GM12878 (cell line): ENCODE results near the gene PHLPP1. TPM values are rescaled to one million over a fixed set of nuclear protein-coding genes. Genes with fewer than 3 reads are reported as not detected.

Source experiments
- ATAC-seq: fragments of 200-7000 bp; cut with Tn5 transposase; 3 replicates; pipeline ENCODE4 v1.9.1; 2020; ENCODE audit warnings: mild to moderate bottlenecking, moderate library complexity
- BruUV-seq: library from RNA; stranded (reverse); fragments of 400-500 nt; replicated peaks from 2 replicates; lab custom pipeline; 2021; lab: Mats Ljungman, UMichigan
- CTCF ChIA-PET: fragments of 300-600 bp; sonication (Branson Sonifier 250); formaldehyde crosslinking; extraction: SDS; loops from one replicate; lab custom pipeline; 2021; ENCODE audit warnings: inconsistent platforms; lab: Yijun Ruan, JAX
- POLR2A ChIA-PET: fragments of 350-600 bp; formaldehyde crosslinking; extraction: SDS; loops from one replicate; lab custom pipeline; 2021; ENCODE audit warnings: inconsistent platforms; lab: Charles Lee
- RAD21 ChIA-PET: fragments of 300-600 bp; sonication (Branson Sonifier 250); formaldehyde crosslinking; loops from one replicate; lab custom pipeline; 2023; ENCODE audit warnings: antibody characterized with exemption; ENCODE audit not compliant: unreplicated experiment; lab: Charles Lee
- SMC1A ChIA-PET: fragments of 300-600 bp; sonication (Branson Sonifier 250); formaldehyde crosslinking; loops from one replicate; lab custom pipeline; 2023; ENCODE audit not compliant: unreplicated experiment, uncharacterized antibody; lab: Charles Lee
- DNase-seq: peaks from one replicate; pipeline ENCODE4 v3.0.0-alpha.2; 2011; ENCODE audit warnings: low read depth, low spot score
- FAIRE-seq: peaks from 3 replicates; lab custom pipeline; 2011; peaks lifted over from hg19 to GRCh38; lab: Jason Lieb, UNC
- H2AFZ ChIP-seq: 2 replicates; pipeline ENCODE4 v1.6.0; 2011; ENCODE audit warnings: low read depth, low read length, control low read depth; ENCODE audit not compliant: control insufficient read depth
- H3K27ac ChIP-seq: 2 replicates; pipeline ENCODE4 v1.5.1; 2011; ENCODE audit warnings: control low read depth; ENCODE audit not compliant: control insufficient read depth, insufficient read depth
- H3K27me3 ChIP-seq, 2 experiments: replicated peaks in 1 of 2; 2 replicates each; pipeline versions ENCODE4 v1.6.0 to v1.6.1; 2011; ENCODE audit warnings: low read length in 1 of 2; ENCODE audit not compliant: control insufficient read depth in 2 of 2, insufficient read depth in 2 of 2
- H3K36me3 ChIP-seq, 2 experiments: 2 replicates each; pipeline ENCODE4 v1.5.1; 2011; ENCODE audit warnings: low read length in 1 of 2; ENCODE audit not compliant: control insufficient read depth in 2 of 2, insufficient read depth in 2 of 2
- H3K4me1 ChIP-seq: 2 replicates; pipeline ENCODE4 v1.6.1; 2011; ENCODE audit warnings: mild to moderate bottlenecking, low read length, moderate library complexity, mixed read lengths; ENCODE audit not compliant: control insufficient read depth, insufficient read depth
- H3K4me2 ChIP-seq: 2 replicates; pipeline ENCODE4 v1.6.0; 2011; ENCODE audit warnings: control low read depth; ENCODE audit not compliant: control insufficient read depth, insufficient read depth
- H3K4me3 ChIP-seq: fragments of 200-600 bp; sonication (generic); 2 replicates; pipeline ENCODE4 v1.5.1; 2016
- H3K79me2 ChIP-seq: 2 replicates; pipeline ENCODE4 v1.6.0; 2011; ENCODE audit warnings: low read length; ENCODE audit not compliant: control insufficient read depth, insufficient read depth
- H3K9ac ChIP-seq: 2 replicates; pipeline ENCODE4 v1.8.0; 2011; ENCODE audit warnings: low read length, control low read depth, mixed read lengths; ENCODE audit not compliant: control insufficient read depth, insufficient read depth
- H3K9me3 ChIP-seq: replicated peaks from 3 replicates; pipeline ENCODE4 v1.5.1; 2011; ENCODE audit warnings: mild to moderate bottlenecking, low read length; ENCODE audit not compliant: control insufficient read depth, insufficient read depth
- H4K20me1 ChIP-seq: 2 replicates; pipeline ENCODE4 v1.6.0; 2011; ENCODE audit not compliant: control insufficient read depth, insufficient read depth
- ELK1 ChIP-seq: IDR thresholded peaks from 2 replicates; pipeline ENCODE4 v1.6.1; 2012; ENCODE audit warnings: low read depth, low read length, improper control_type of control experiment
- EZH2 ChIP-seq: IDR thresholded peaks from 2 replicates; pipeline ENCODE4 v1.6.1; 2012; ENCODE audit warnings: low read depth, mild to moderate bottlenecking, control low read depth, inconsistent platforms, low read length, borderline replicate concordance; ENCODE audit not compliant: control insufficient read depth
- HCFC1 ChIP-seq: fragments of 150-350 bp; IDR thresholded peaks from 2 replicates; pipeline ENCODE4 v1.6.1; 2014; ENCODE audit warnings: low read length
- KLF5 ChIP-seq: fragments of 450-650 bp; IDR thresholded peaks from 2 replicates; pipeline ENCODE4 v1.6.1; 2014; ENCODE audit warnings: mild to moderate bottlenecking; ENCODE audit not compliant: partially characterized antibody
- MLLT1 ChIP-seq: fragments of 450-650 bp; IDR thresholded peaks from 2 replicates; pipeline ENCODE4 v1.6.1; 2016; ENCODE audit warnings: mild to moderate bottlenecking
- NBN ChIP-seq: fragments of 450-650 bp; IDR thresholded peaks from 2 replicates; pipeline ENCODE4 v1.6.1; 2016
- NFIC ChIP-seq: IDR thresholded peaks from 2 replicates; pipeline ENCODE4 v1.6.1; 2012; ENCODE audit warnings: low read depth, mild to moderate bottlenecking, inconsistent platforms, low read length, moderate library complexity
- RAD51 ChIP-seq: fragments of 450-650 bp; IDR thresholded peaks from 2 replicates; pipeline ENCODE4 v1.6.1; 2016; ENCODE audit warnings: moderate library complexity, mild to moderate bottlenecking, inconsistent platforms
- TBL1XR1 ChIP-seq: IDR thresholded peaks from 2 replicates; pipeline ENCODE4 v1.6.1; 2012; ENCODE audit warnings: low read depth, low read length, improper control_type of control experiment
- ZBED1 ChIP-seq: IDR thresholded peaks from 2 replicates; pipeline ENCODE4 v1.6.1; 2016; ENCODE audit warnings: borderline replicate concordance
- WGBS: methylation state at CpG from one replicate; pipeline ENCODE4 v1.1.6; 2016; ENCODE audit warnings: low lambda C conversion rate; ENCODE audit not compliant: insufficient replicate concordance, insufficient coverage; ENCODE audit errors: missing lambda C conversion rate; 5-methylcytosine and 5-hydroxymethylcytosine counted together
- in situ Hi-C: fragments of 300-500 bp; cut with MboI; formaldehyde crosslinking; loops from 9 replicates; pipeline ENCODE4 v1.14.3; 2018; ENCODE audit warnings: mixed read lengths
- intact Hi-C: fragments of 100-400 bp; cut with micrococcal nuclease; formaldehyde crosslinking; loops from one replicate; pipeline ENCODE4 v1.14.2; 2022; ENCODE audit not compliant: unreplicated experiment
- polyA plus RNA-seq, 11 experiments: library from polyadenylated mRNA; depleted of rRNA in 4 of 11; unstranded in 6 of 11; stranded (reverse) in 5 of 11; fragments of >200 nt; fragmentation: Nextera tagmentation in 4 of 11; fragmentation: Illumina TruSeq in 1 of 11; extraction: Ambion mirVana in 4 of 11; extraction: Trizol in 1 of 11; gene quantifications; 1 replicate in 1 of 11; 2 replicates in 10 of 11; pipeline versions ENCODE4 v1.2.1 to v1.2.3, GENCODE V29; 2011 to 2016; ENCODE audit warnings: inconsistent platforms in 2 of 11, missing spikeins in 2 of 11, low read depth in 1 of 11
- total RNA-seq, 4 experiments: library from RNA; depleted of rRNA in 3 of 4; stranded (reverse); fragments of >200 nt in 3 of 4; fragmentation: Illumina TruSeq in 1 of 4; extraction: Trizol in 1 of 4; gene quantifications; 2 replicates each; pipeline versions ENCODE4 v1.2.1 to v1.2.3, GENCODE V29; 2013 to 2021
- TF ChIP-seq, protein P1 (sequence below): fragments of 450-650 bp; IDR thresholded peaks from 2 replicates; pipeline ENCODE4 v1.6.1; 2017; ENCODE audit warnings: mild to moderate bottlenecking
- TF ChIP-seq, protein P2 (sequence below): fragments of 450-650 bp; IDR thresholded peaks from 2 replicates; pipeline ENCODE4 v1.6.1; 2017; ENCODE audit warnings: mild to moderate bottlenecking, moderate library complexity

PHLPP1 gene
- total and polyA plus RNA-seq, 10 of the 15 experiments (the other 5 are each of a cell fraction or from before 2014, with no cell fraction given), result 0.42 to 7.0 (median 1.9) TPM

DNA sequence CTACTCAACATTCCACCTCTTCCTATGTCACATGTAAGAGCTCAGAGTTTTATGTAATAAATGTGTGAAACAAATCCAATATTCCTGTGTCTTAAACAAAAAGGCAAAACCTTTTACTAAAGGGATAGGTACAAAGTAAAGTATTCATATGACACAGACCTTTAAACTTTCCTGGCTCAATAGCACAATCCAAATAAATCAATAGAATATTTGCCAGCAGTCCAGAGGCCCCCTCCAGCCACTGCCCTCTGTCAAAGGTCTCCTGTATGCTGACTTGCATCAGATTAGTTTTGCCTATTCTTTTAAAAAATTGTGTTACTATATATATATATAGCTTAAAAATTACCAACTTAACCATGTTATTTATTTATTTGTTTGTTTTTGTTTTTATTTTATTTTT, 17.7 kb upstream of the PHLPP1 start (continued):
- TF ChIP-seq, protein P1, sequence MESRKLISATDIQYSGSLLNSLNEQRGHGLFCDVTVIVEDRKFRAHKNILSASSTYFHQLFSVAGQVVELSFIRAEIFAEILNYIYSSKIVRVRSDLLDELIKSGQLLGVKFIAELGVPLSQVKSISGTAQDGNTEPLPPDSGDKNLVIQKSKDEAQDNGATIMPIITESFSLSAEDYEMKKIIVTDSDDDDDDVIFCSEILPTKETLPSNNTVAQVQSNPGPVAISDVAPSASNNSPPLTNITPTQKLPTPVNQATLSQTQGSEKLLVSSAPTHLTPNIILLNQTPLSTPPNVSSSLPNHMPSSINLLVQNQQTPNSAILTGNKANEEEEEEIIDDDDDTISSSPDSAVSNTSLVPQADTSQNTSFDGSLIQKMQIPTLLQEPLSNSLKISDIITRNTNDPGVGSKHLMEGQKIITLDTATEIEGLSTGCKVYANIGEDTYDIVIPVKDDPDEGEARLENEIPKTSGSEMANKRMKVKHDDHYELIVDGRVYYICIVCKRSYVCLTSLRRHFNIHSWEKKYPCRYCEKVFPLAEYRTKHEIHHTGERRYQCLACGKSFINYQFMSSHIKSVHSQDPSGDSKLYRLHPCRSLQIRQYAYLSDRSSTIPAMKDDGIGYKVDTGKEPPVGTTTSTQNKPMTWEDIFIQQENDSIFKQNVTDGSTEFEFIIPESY, result no peak

DNA sequence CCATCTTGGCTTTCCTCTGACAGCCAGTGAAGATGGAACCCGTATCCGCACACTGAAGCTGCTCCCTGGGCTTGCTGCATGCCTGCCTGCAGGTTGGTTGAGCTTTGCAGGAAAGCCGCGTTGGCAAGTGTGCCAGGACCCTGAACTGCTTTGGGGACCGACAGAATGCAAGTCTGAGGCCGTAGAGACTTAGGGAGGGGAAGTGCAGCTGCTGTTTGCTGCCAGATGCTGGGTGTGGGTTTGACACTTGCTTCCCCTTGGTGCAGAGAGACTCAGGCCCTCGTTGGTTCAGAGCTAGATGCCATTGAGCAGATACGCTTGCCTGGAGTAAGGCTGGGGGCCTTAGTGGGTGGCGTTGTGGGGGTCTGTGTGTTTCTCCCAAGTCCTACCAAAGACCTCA, 13.1 kb upstream of the PHLPP1 start:
- no peaks in the 10 kb centered on the region for H3K36me3 ChIP-seq
- H3K4me2 ChIP-seq, result no peak overlapping the region
- no peaks in the 10 kb centered on the region; the same call in 2 of the 3 replicates for H3K9me3 ChIP-seq
- ChIA-PET SMC1A (no interaction called here), POLR2A (no interaction called here), RAD21 (interaction anchor here (0.9 kb wide), 1 partner anchor 18 kb away, joined by 3 read pairs; no protein-coding TSS in a partner anchor), CTCF (interaction anchor here (1.4 kb wide), 1 partner anchor 280 kb away, joined by 5 read pairs; no protein-coding TSS in a partner anchor)
- DNase-seq, result no peak
- WGBS, result 26% methylated on average over 9 of the region's 9 CpGs
- no peak overlapping the region for H3K4me3 ChIP-seq
- H3K79me2 ChIP-seq, result no peaks in the 10 kb centered on the region
- no peaks in the 10 kb centered on the region; a peak in 1 of 4 replicates for H3K27me3 ChIP-seq
- H3K27ac ChIP-seq, result no peak overlapping the region
- in situ Hi-C loops (loop anchor here (25.0 kb wide), 1 partner anchor 635 kb away; no protein-coding TSS in a partner anchor), intact Hi-C loops (no loop called here)
- no peak overlapping the region; the same call in 1 of the 2 replicates for H2AFZ ChIP-seq
- no peak; the same call in 2 of the 3 replicates for ATAC-seq
- no TSS peak for BruUV-seq
- H4K20me1 ChIP-seq, result no peaks in the 10 kb centered on the region
- H3K4me1 ChIP-seq, result no peaks in the 10 kb centered on the region
- no peak for FAIRE-seq
- H3K9ac ChIP-seq, result no peak overlapping the region
- TF ChIP-seq RAD51 (no peak), NFIC (no peak), HCFC1 (no peak), EZH2 (no peak), ZBED1 (no peak), MLLT1 (no peak), NBN (no peak), KLF5 (no peak), ELK1 (no peak), TBL1XR1 (no peak)
- TF ChIP-seq, protein P2, sequence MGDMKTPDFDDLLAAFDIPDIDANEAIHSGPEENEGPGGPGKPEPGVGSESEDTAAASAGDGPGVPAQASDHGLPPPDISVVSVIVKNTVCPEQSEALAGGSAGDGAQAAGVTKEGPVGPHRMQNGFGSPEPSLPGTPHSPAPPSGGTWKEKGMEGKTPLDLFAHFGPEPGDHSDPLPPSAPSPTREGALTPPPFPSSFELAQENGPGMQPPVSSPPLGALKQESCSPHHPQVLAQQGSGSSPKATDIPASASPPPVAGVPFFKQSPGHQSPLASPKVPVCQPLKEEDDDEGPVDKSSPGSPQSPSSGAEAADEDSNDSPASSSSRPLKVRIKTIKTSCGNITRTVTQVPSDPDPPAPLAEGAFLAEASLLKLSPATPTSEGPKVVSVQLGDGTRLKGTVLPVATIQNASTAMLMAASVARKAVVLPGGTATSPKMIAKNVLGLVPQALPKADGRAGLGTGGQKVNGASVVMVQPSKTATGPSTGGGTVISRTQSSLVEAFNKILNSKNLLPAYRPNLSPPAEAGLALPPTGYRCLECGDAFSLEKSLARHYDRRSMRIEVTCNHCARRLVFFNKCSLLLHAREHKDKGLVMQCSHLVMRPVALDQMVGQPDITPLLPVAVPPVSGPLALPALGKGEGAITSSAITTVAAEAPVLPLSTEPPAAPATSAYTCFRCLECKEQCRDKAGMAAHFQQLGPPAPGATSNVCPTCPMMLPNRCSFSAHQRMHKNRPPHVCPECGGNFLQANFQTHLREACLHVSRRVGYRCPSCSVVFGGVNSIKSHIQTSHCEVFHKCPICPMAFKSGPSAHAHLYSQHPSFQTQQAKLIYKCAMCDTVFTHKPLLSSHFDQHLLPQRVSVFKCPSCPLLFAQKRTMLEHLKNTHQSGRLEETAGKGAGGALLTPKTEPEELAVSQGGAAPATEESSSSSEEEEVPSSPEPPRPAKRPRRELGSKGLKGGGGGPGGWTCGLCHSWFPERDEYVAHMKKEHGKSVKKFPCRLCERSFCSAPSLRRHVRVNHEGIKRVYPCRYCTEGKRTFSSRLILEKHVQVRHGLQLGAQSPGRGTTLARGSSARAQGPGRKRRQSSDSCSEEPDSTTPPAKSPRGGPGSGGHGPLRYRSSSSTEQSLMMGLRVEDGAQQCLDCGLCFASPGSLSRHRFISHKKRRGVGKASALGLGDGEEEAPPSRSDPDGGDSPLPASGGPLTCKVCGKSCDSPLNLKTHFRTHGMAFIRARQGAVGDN, result no peak
